GM19467 (cell line): ENCODE data around the gene HMGCS1.
A peak's percentile ranks its signal among the peaks of the same experiment; 100 is the strongest.
"Not testable (repeated sequence)": the region's sequence is repeated elsewhere in the genome, so short reads cannot be mapped to it uniquely, and the experiment has no call there.

Experiments used
- ATAC-seq: cut with Tn5 transposase; IDR thresholded peaks from one replicate; pipeline ENCODE4 v1.9.1; 2021; ENCODE audit warnings: mild to moderate bottlenecking, moderate library complexity; ENCODE audit not compliant: unreplicated experiment

The HMGCS1 gene

GRCh38 chr5:43279548-43280274 lies 33.5 kb downstream of the HMGCS1 start:
- no peak for ATAC-seq

- ATAC-seq, result no peak
Observed at GRCh38 chr5:43275391-43275790, 37.8 kb downstream of the HMGCS1 start.

- no peak for ATAC-seq
Observed at GRCh38 chr5:43274435-43275114, 38.6 kb downstream of the HMGCS1 start.

- no peak for ATAC-seq
Observed at GRCh38 chr5:43273552-43273951, 39.7 kb downstream of the HMGCS1 start.

- ATAC-seq, result no peak
Observed at GRCh38 chr5:43270645-43271044, 42.6 kb downstream of the HMGCS1 start.

- ATAC-seq, result peak; percentile 71
Observed at GRCh38 chr5:43268188-43268820, 44.9 kb downstream of the HMGCS1 start.

- ATAC-seq, result not testable (repeated sequence)
Observed at GRCh38 chr5:43262269-43262668, 50.9 kb downstream of the HMGCS1 start.

GRCh38 chr5:43258116-43258515 lies 55.1 kb downstream of the HMGCS1 start:
- ATAC-seq, result no peak

GRCh38 chr5:43256261-43256966 lies 56.8 kb downstream of the HMGCS1 start:
- peak; percentile 51 for ATAC-seq

- ATAC-seq, result no peak
Observed at GRCh38 chr5:43255704-43256103, 57.5 kb downstream of the HMGCS1 start.

- ATAC-seq, result no peak
Observed at GRCh38 chr5:43251754-43252153, 61.5 kb downstream of the HMGCS1 start.

- ATAC-seq, result no peak
Observed at GRCh38 chr5:43245724-43246385, 67.4 kb downstream of the HMGCS1 start.

- peak; percentile 59 for ATAC-seq
Observed at GRCh38 chr5:43244823-43245565, 68.2 kb downstream of the HMGCS1 start.

GRCh38 chr5:43243270-43243669 lies 69.9 kb downstream of the HMGCS1 start:
- no peak for ATAC-seq

- ATAC-seq, result no peak
Observed at GRCh38 chr5:43242196-43242595, 71.0 kb downstream of the HMGCS1 start.
